ENCODE data around the gene PPP4R1. TPM values are rescaled to one million over a fixed set of nuclear protein-coding genes. Genes with fewer than 3 reads are reported as not detected.

Gene PPP4R1
- total and polyA plus RNA-seq, 2 of the 4 experiments (the other 2 are of a cell fraction) = 80.6 to 123 TPM

DNA sequence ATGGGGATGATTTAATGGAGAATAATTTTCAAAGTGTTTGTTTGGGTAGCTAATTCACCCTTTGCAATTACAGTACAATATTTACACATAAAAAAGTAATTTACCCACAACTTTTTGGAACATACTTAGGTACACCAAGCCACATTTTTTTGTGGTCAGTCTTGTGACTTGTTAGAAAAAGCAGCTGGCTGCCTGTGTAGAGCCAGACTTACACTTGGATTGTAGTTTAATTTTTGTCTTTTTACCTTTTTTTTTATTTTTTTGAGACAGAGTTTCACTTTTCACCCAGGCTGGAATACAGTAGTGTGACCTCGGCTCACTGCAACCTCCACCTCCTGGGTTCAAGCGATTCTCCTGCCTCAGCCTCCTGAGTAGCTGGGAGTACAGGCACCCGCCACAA is 93.7 kb downstream of the PPP4R1 start:
- Histone ChIP-seq H2AK5ac (ENCODE audit: low read depth, low read length) (no peak overlapping the region), H3K18ac (ENCODE audit: low read depth, low read length) (no peak overlapping the region), H4K5ac (ENCODE audit: low read depth, low read length) (no peak overlapping the region), H3K79me1 (ENCODE audit: low read depth in 1 of 2, low read length in 2 of 2) (peaks cover 25 to 63% of the 10 kb centered on the region in 2 experiments), H3K9me1 (ENCODE audit: insufficient read depth, low read length) (0 out of 2 replicates have a peak, but pooled peaks cover 3% of the 10 kb centered on the region), H4K20me1 (ENCODE audit: insufficient read depth, low read length) (no peaks in the 10 kb centered on the region), H4K91ac (ENCODE audit: insufficient read depth, low read depth, low read length) (no peak overlapping the region), H2BK5ac (ENCODE audit: low read depth, low read length, poor library complexity, severe bottlenecking) (no peak overlapping the region), H3K14ac (replicated peaks; ENCODE audit: low read depth, low read length) (no peak overlapping the region), H3K4me2 (ENCODE audit: low read depth, low read length) (no peak overlapping the region), H2AK9ac (replicated peaks; ENCODE audit: low read depth, low read length, poor library complexity) (no peak overlapping the region), H3K27ac (ENCODE audit: insufficient read depth, low read length) (no peak overlapping the region), H3K4me3 (ENCODE audit: insufficient read depth, low read depth, low read length) (no peak overlapping the region), H2BK15ac (ENCODE audit: low read depth, low read length) (no peak overlapping the region), H2AFZ (replicated peaks; ENCODE audit: low read length, poor library complexity) (no peak overlapping the region), H2BK120ac (ENCODE audit: low read depth, low read length) (no peak overlapping the region), H3K9me3 (ENCODE audit: control insufficient read depth, insufficient read depth, low read length) (no peaks in the 10 kb centered on the region), H2BK20ac (ENCODE audit: low read depth, low read length) (no peak overlapping the region), H3K36me3 (ENCODE audit: control insufficient read depth, insufficient read depth, low read length) (peaks cover 10% of the 10 kb centered on the region), H4K8ac (ENCODE audit: low read depth in 2 of 2, low read length in 2 of 2) (no peak overlapping the region), H3K4ac (ENCODE audit: low read depth, low read length) (no peak overlapping the region), H3K23ac (ENCODE audit: low read depth, low read length) (no peak overlapping the region), H3K9ac (ENCODE audit: low read depth, low read length) (no peak overlapping the region), H3K56ac (ENCODE audit: extremely low read depth, insufficient read depth, low read length) (no peak overlapping the region), H3K4me1 (ENCODE audit: control insufficient read depth, insufficient read depth, low read length) (peaks cover 4% of the 10 kb centered on the region; the same call in 1 of the 2 replicates), H3K27me3 (ENCODE audit: control insufficient read depth, insufficient read depth, low read length) (no peaks in the 10 kb centered on the region)
- ChIA-PET POLR2A (ENCODE audit: unreplicated experiment) (no interaction called here), CTCF (interaction anchor here (0.6 to 0.7 kb wide), 2 partner anchors 237 to 443 kb away, joined by 3 to 4 read pairs; no protein-coding TSS in a partner anchor)
- TF ChIP-seq RAD21 (IDR thresholded peaks at IDR 0.05; ENCODE audit: low read length) = no peak
- TF ChIP-seq RFX5 (IDR thresholded peaks at IDR 0.05; ENCODE audit: low read depth, low read length) = no peak
- TF ChIP-seq, protein P1, sequence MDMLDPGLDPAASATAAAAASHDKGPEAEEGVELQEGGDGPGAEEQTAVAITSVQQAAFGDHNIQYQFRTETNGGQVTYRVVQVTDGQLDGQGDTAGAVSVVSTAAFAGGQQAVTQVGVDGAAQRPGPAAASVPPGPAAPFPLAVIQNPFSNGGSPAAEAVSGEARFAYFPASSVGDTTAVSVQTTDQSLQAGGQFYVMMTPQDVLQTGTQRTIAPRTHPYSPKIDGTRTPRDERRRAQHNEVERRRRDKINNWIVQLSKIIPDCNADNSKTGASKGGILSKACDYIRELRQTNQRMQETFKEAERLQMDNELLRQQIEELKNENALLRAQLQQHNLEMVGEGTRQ (IDR thresholded peaks at IDR 0.05; ENCODE audit: low read depth, low read length) = no peak
- no peak for TF ChIP-seq POLR2A (IDR thresholded peaks at IDR 0.05; ENCODE audit: low read depth, low read length)
- TF ChIP-seq, protein P2, sequence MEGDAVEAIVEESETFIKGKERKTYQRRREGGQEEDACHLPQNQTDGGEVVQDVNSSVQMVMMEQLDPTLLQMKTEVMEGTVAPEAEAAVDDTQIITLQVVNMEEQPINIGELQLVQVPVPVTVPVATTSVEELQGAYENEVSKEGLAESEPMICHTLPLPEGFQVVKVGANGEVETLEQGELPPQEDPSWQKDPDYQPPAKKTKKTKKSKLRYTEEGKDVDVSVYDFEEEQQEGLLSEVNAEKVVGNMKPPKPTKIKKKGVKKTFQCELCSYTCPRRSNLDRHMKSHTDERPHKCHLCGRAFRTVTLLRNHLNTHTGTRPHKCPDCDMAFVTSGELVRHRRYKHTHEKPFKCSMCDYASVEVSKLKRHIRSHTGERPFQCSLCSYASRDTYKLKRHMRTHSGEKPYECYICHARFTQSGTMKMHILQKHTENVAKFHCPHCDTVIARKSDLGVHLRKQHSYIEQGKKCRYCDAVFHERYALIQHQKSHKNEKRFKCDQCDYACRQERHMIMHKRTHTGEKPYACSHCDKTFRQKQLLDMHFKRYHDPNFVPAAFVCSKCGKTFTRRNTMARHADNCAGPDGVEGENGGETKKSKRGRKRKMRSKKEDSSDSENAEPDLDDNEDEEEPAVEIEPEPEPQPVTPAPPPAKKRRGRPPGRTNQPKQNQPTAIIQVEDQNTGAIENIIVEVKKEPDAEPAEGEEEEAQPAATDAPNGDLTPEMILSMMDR (conservative IDR thresholded peaks at IDR 0.05; ENCODE audit: low read depth, low read length) = no peak
- TF ChIP-seq FOS (IDR thresholded peaks at IDR 0.05; ENCODE audit: low read depth, low read length) = no peak
- TF ChIP-seq MAFK (IDR thresholded peaks at IDR 0.05; ENCODE audit: low read depth, low read length) = no peak
- TF ChIP-seq BHLHE40 (IDR thresholded peaks at IDR 0.05; ENCODE audit: low read depth, low read length) = no peak
- TF ChIP-seq, protein P3, sequence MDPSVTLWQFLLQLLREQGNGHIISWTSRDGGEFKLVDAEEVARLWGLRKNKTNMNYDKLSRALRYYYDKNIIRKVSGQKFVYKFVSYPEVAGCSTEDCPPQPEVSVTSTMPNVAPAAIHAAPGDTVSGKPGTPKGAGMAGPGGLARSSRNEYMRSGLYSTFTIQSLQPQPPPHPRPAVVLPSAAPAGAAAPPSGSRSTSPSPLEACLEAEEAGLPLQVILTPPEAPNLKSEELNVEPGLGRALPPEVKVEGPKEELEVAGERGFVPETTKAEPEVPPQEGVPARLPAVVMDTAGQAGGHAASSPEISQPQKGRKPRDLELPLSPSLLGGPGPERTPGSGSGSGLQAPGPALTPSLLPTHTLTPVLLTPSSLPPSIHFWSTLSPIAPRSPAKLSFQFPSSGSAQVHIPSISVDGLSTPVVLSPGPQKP (IDR thresholded peaks at IDR 0.05; ENCODE audit: borderline replicate concordance, low read depth, low read length) = no peak
- no peak for TF ChIP-seq SMC3 (IDR thresholded peaks at IDR 0.05; ENCODE audit: low read depth, low read length)
- TF ChIP-seq CEBPB (IDR thresholded peaks at IDR 0.05; ENCODE audit: low read depth, low read length) = no peak
- dilution Hi-C loops (cut with HindIII; ENCODE audit: low sequenced_read_pairs, unreplicated experiment) (no loop called here), intact Hi-C loops (cut with micrococcal nuclease) (no loop called here), in situ Hi-C loops (cut with MboI; ENCODE audit: low sequenced_read_pairs) (no loop called here)
- ATAC-seq (ENCODE audit: low read depth) (no peak), DNase-seq (no peak)
- WGBS, 2 experiments (ENCODE audit: extremely low coverage in 2 of 2, insufficient read length in 1 of 2) = no CpG with 5 or more reads among the region's 3 CpGs
- BruUV-seq (replicated peaks) = no TSS peak
